ENCODE measurements around the gene MINK1. TPM values are rescaled to one million over a fixed set of nuclear protein-coding genes. Genes with fewer than 3 reads are reported as not detected.

Gene MINK1
- total and polyA plus RNA-seq, 2 of the 13 experiments (the other 11 are each of a cell fraction or from before 2014, with no cell fraction given) = 17.2 to 63.9 TPM

- TF ChIP-seq GLMP (CRISPR knock-in tag; IDR thresholded peaks at IDR 0.05; ENCODE audit: borderline replicate concordance) (no peak), HNRNPLL (IDR thresholded peaks at IDR 0.05; ENCODE audit: low read depth, low read length, poor library complexity, severe bottlenecking) (peak; percentile 55), ZNF740 (CRISPR knock-in tag; IDR thresholded peaks at IDR 0.05) (no peak), ZNF275 (CRISPR knock-in tag; IDR thresholded peaks at IDR 0.05; ENCODE audit: borderline replicate concordance) (peak; percentile 68; the same call in 1 of the 2 replicates), HIVEP1 (CRISPR knock-in tag; IDR thresholded peaks at IDR 0.05) (0 out of 2 replicates have a peak, but pooled peaks have one; percentile 50), TP53 (CRISPR knock-in tag; conservative IDR thresholded peaks at IDR 0.05) (0 out of 2 replicates have a peak, but pooled peaks have one; percentile 32), ZNF598 (CRISPR knock-in tag; IDR thresholded peaks at IDR 0.05; ENCODE audit: borderline replicate concordance) (0 out of 2 replicates have a peak, but pooled peaks have one; percentile 60), SMARCE1 (IDR thresholded peaks at IDR 0.05; ENCODE audit: borderline replicate concordance) (no peak), HNF4G (IDR thresholded peaks at IDR 0.05; ENCODE audit: borderline replicate concordance, low read depth, low read length) (no peak), HNF4G (CRISPR knock-in tag; IDR thresholded peaks at IDR 0.05; ENCODE audit: borderline replicate concordance, low read depth) (0 out of 2 replicates have a peak, but pooled peaks have one; percentile 25), ZGPAT (CRISPR knock-in tag; IDR thresholded peaks at IDR 0.05) (peak; percentile 81; the same call in 1 of the 2 replicates), NR2F6 (IDR thresholded peaks at IDR 0.05) (no peak), NR2F6 (CRISPR knock-in tag; IDR thresholded peaks at IDR 0.05) (no peak), ZNF44 (CRISPR knock-in tag; IDR thresholded peaks at IDR 0.05) (0 out of 2 replicates have a peak, but pooled peaks have one; percentile 25), ZUFSP (CRISPR knock-in tag; IDR thresholded peaks at IDR 0.05; ENCODE audit: borderline replicate concordance) (no peak), RORA (CRISPR knock-in tag; IDR thresholded peaks at IDR 0.05) (no peak), ZNF20 (CRISPR knock-in tag; IDR thresholded peaks at IDR 0.05) (0 out of 2 replicates have a peak, but pooled peaks have one; percentile 29), ZNF432 (CRISPR knock-in tag; IDR thresholded peaks at IDR 0.05; ENCODE audit: borderline replicate concordance) (no peak), SMAD9 (CRISPR knock-in tag; IDR thresholded peaks at IDR 0.05) (no peak), ONECUT2 (CRISPR knock-in tag; IDR thresholded peaks at IDR 0.05) (peak; percentile 37; the same call in 1 of the 2 replicates), MEF2D (CRISPR knock-in tag; IDR thresholded peaks at IDR 0.05) (no peak), ZNF460 (CRISPR knock-in tag; IDR thresholded peaks at IDR 0.05; ENCODE audit: borderline replicate concordance) (no peak), HHEX (CRISPR knock-in tag; IDR thresholded peaks at IDR 0.05) (no peak), ETV6 (CRISPR knock-in tag; conservative IDR thresholded peaks at IDR 0.05) (no peak), HOXA5 (CRISPR knock-in tag; IDR thresholded peaks at IDR 0.05) (peak; percentile 82; the same call in 1 of the 2 replicates)
Observed at GRCh38 chr17:4833178-4833940, at the start of gene MINK1 (continued).
